Liver (tissue), 3 donors: ENCODE results near the gene BCL2L14.

Experiments used
- CTCF ChIP-seq: fragments of 150-350 bp; IDR thresholded peaks from 2 replicates; pipeline ENCODE4 v1.5.1; 2017; ENCODE audit warnings: improper control_type of control experiment, low read depth, low read length; ENCODE audit not compliant: missing input control
- EGR1 ChIP-seq, 2 donors: IDR thresholded peaks; 2 replicates each; pipeline ENCODE4 v1.6.1; 2016 to 2018; ENCODE audit warnings: antibody characterized with exemption in 2 of 2, low read depth in 2 of 2
- TAF1 ChIP-seq: conservative IDR thresholded peaks from 2 replicates; pipeline ENCODE4 v1.6.1; 2016; ENCODE audit warnings: antibody characterized with exemption, mild to moderate bottlenecking
- ZBTB33 ChIP-seq: IDR thresholded peaks from 2 replicates; pipeline ENCODE4 v1.6.1; 2016; ENCODE audit warnings: antibody characterized with exemption
- TF ChIP-seq, protein P1 (sequence below): IDR thresholded peaks from 2 replicates; pipeline ENCODE4 v1.6.1; 2016; ENCODE audit warnings: antibody characterized with exemption
- donor health status: healthy.
- donor health status: healthy.

DNA sequence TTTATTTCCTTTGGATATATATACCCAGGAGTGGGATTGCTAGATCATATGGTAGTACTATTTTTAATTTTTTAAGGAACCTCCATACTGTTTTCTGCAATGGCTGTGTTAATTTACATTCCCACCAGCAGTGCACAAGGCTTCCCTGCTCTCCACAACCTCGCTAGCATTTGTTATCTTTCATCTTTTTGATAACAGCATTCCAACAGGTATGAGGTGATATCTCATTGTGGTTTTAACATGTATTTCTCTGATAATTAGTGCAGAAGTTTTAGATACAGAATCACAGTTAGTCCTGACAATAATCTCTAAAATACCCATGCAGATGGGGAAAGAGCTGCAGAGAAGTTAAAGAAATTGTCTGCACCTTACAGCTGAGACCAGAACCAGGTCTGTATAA is 35.5 kb upstream of the BCL2L14 start:
- TF ChIP-seq, protein P1, sequence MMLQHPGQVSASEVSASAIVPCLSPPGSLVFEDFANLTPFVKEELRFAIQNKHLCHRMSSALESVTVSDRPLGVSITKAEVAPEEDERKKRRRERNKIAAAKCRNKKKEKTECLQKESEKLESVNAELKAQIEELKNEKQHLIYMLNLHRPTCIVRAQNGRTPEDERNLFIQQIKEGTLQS, result no peak
- TF ChIP-seq CTCF (no peak), TAF1 (no peak), EGR1 (IDR thresholded peaks at IDR 0.05; ENCODE audit: low read depth in 2 of 2) (no peak), ZBTB33 (no peak)
